Measurements from ENCODE around the gene RRN3. TPM values are rescaled to one million over a fixed set of nuclear protein-coding genes. Genes with fewer than 3 reads are reported as not detected.
"Not testable (repeated sequence)": the region's sequence is repeated elsewhere in the genome, so short reads cannot be mapped to it uniquely, and the experiment has no call there.

Gene RRN3
- total RNA-seq, 1 donor from 2014 or later = 24.4 TPM

- no peak for DNase-seq
These were observed 41.2 kb downstream of the RRN3 start for GRCh38 chr16:15052747-15053476.

GRCh38 chr16:15051387-15051951, 42.6 kb downstream of the RRN3 start:
- Histone ChIP-seq H3K27ac (replicated peaks) (no peak overlapping the region), H3K36me3 (peaks cover 13% of the 10 kb centered on the region), H3K9me3 (replicated peaks) (no peaks in the 10 kb centered on the region), H3K27me3 (ENCODE audit: low read depth) (no peaks in the 10 kb centered on the region), H3K4me1 (peaks cover 36% of the 10 kb centered on the region), H3K4me3 (no peak overlapping the region)
- intact Hi-C loops (cut with micrococcal nuclease) = no loop called here
- TF ChIP-seq, protein P1, sequence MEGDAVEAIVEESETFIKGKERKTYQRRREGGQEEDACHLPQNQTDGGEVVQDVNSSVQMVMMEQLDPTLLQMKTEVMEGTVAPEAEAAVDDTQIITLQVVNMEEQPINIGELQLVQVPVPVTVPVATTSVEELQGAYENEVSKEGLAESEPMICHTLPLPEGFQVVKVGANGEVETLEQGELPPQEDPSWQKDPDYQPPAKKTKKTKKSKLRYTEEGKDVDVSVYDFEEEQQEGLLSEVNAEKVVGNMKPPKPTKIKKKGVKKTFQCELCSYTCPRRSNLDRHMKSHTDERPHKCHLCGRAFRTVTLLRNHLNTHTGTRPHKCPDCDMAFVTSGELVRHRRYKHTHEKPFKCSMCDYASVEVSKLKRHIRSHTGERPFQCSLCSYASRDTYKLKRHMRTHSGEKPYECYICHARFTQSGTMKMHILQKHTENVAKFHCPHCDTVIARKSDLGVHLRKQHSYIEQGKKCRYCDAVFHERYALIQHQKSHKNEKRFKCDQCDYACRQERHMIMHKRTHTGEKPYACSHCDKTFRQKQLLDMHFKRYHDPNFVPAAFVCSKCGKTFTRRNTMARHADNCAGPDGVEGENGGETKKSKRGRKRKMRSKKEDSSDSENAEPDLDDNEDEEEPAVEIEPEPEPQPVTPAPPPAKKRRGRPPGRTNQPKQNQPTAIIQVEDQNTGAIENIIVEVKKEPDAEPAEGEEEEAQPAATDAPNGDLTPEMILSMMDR (IDR thresholded peaks at IDR 0.05; ENCODE audit: borderline replicate concordance) = no peak
- DNase-seq = no peak

More at GRCh38 chr16:15052747-15053476, 41.2 kb downstream of the RRN3 start:
- H3K4me3 ChIP-seq = no peak overlapping the region
- no peaks in the 10 kb centered on the region for H3K9me3 ChIP-seq (replicated peaks)
- H3K4me1 ChIP-seq = peaks cover 38% of the 10 kb centered on the region
- no peak overlapping the region for H3K27ac ChIP-seq (replicated peaks)
- H3K36me3 ChIP-seq = no peaks in the 10 kb centered on the region
- intact Hi-C loops (cut with micrococcal nuclease) = no loop called here
- TF ChIP-seq, protein P1 (IDR thresholded peaks at IDR 0.05; ENCODE audit: borderline replicate concordance) = no peak
- H3K27me3 ChIP-seq (ENCODE audit: low read depth) = no peaks in the 10 kb centered on the region

DNA sequence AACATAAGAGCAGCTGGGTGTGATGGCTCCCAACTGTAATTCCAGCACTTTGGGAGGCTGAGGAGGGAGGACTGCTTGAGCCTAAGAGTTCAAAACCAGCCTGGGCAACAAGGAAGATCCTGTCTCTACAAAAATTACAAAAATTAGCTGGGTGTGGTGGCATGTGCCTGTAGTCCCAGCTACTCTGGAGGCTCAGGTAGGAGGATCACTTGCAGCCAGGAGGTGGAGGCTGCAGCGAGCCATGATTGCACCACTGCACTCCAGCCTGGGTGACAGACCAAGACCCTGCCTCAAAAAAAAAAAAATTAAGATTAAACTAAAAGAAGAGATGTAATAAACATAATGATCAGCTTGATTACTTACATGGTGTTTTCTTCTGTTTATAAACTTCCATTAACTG, 43.6 kb downstream of the RRN3 start:
- H3K4me3 ChIP-seq; intact Hi-C loops (cut with micrococcal nuclease); H3K9me3 ChIP-seq (replicated peaks); H3K27ac ChIP-seq (replicated peaks); H3K27me3 ChIP-seq (ENCODE audit: low read depth); DNase-seq: not testable (repeated sequence)
- peaks cover 30% of the 10 kb centered on the region for H3K4me1 ChIP-seq
- peaks cover 16% of the 10 kb centered on the region for H3K36me3 ChIP-seq

- TF ChIP-seq, protein P1 (IDR thresholded peaks at IDR 0.05; ENCODE audit: borderline replicate concordance) = no peak
- Histone ChIP-seq H3K36me3 (peaks cover 16% of the 10 kb centered on the region), H3K4me1 (peaks cover 23% of the 10 kb centered on the region), H3K27ac (replicated peaks) (no peak overlapping the region), H3K9me3 (replicated peaks) (no peaks in the 10 kb centered on the region), H3K4me3 (no peak overlapping the region), H3K27me3 (ENCODE audit: low read depth) (no peaks in the 10 kb centered on the region)
- intact Hi-C loops (cut with micrococcal nuclease) = no loop called here
- DNase-seq = no peak
These were observed 44.4 kb downstream of the RRN3 start for GRCh38 chr16:15049581-15050180.

GRCh38 chr16:15046692-15047376, 47.2 kb downstream of the RRN3 start:
- TF ChIP-seq, protein P1 (IDR thresholded peaks at IDR 0.05; ENCODE audit: borderline replicate concordance) = no peak
- no peaks in the 10 kb centered on the region for H3K27me3 ChIP-seq (ENCODE audit: low read depth)
- intact Hi-C loops (cut with micrococcal nuclease) = no loop called here
- DNase-seq = no peak
- H3K9me3 ChIP-seq (replicated peaks) = no peaks in the 10 kb centered on the region
- no peak overlapping the region for H3K27ac ChIP-seq (replicated peaks)
- peaks cover 13% of the 10 kb centered on the region for H3K4me1 ChIP-seq
- H3K36me3 ChIP-seq = peaks cover 22% of the 10 kb centered on the region
- no peak overlapping the region for H3K4me3 ChIP-seq

DNA sequence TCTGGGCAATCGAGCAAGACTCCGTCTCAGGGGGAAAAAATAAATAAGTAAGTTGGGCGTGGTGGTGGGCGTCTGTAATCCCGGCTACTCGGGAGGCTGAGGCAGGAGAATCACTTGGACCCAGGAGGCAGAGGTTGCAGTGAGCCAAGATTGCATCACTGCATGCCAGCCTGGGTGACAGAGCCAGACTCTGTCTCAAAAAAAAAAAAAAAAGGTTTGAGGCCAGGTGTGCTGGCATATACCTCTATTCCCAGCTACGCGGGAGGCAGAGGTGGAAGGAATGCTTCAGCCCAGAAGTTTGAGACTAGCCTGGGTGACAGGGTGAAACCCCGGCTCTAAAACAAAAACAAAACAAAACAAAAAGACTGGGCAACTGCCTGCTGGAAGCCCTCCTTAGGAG, 48.8 kb downstream of the RRN3 start:
- H3K9me3 ChIP-seq (replicated peaks); intact Hi-C loops (cut with micrococcal nuclease); DNase-seq; H3K4me3 ChIP-seq; H3K27me3 ChIP-seq (ENCODE audit: low read depth); H3K27ac ChIP-seq (replicated peaks): not testable (repeated sequence)
- Histone ChIP-seq H3K36me3 (peaks cover 31% of the 10 kb centered on the region), H3K4me1 (peaks cover 21% of the 10 kb centered on the region)

All from left ventricle myocardium inferior (tissue), 1 donor.